NAMALWA (cell line): Measurements from ENCODE around the gene PDE9A.
"Not testable (repeated sequence)": the region's sequence is repeated elsewhere in the genome, so short reads cannot be mapped to it uniquely, and the experiment has no call there.

ENCODE experiments used
- DNase-seq: peaks from one replicate; pipeline ENCODE4 v3.0.0-alpha.2; 2015; ENCODE audit warnings: low spot score

The PDE9A gene

DNA sequence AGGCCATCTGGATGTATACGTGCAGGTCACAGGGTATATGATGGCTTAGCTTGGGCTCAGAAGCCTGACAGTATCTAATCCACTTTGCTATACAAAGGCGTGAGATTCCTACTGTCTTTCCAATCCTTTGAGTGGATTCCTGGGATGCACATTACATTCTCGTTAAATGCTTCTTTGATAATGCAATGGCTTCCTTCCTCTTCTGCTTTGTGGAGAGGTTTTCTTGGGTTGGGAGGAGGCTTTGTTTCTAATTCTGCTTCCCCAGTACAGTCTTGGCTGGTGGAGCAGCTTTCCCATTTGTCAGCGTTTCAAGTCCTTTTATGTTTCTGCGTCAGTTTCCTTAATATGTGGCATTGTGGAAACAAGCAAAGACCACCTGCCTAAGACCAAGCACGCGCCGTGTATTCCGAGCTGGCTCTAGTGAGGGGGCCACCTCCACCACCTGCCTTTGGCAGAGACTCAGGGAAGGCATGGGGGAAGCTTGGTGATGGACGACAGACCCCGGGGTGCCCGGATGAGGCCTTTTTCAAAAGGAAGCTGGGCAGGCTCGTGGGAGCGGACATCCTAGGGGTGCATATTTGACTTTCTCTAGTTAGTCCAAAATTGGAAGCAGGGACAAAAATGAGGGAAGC is 153.2 kb downstream of the PDE9A start:
- DNase-seq: no peak

DNA sequence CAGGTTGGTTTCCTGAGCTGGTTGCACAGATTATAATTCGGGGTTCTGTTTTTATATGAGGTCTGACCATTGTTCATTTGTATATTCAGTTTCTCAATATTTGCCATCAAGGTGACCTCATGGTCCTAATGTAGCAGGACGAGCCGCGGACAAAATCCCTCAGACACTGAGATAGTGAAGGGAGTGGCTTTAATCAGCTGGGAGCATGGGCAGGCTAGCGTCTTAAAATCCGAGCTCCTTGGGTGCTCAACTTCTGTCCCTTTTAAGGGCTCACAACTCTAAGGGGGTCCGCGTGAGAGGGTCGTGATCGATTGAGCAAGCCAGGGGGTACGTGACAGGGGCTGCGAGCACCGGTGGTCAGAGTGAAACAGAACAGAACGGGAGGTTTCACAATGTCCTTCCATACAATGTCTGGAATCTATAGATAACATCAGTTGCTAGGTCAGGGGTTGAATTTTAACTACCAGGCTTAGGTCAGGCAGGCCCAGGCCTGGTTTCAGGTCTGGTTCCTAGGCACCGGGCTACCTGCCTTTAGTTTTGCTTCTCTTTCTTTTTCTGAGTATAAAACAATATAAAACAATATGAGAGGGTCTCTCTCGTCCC is 154.0 kb downstream of the PDE9A start:
- not testable (repeated sequence) for DNase-seq

DNA sequence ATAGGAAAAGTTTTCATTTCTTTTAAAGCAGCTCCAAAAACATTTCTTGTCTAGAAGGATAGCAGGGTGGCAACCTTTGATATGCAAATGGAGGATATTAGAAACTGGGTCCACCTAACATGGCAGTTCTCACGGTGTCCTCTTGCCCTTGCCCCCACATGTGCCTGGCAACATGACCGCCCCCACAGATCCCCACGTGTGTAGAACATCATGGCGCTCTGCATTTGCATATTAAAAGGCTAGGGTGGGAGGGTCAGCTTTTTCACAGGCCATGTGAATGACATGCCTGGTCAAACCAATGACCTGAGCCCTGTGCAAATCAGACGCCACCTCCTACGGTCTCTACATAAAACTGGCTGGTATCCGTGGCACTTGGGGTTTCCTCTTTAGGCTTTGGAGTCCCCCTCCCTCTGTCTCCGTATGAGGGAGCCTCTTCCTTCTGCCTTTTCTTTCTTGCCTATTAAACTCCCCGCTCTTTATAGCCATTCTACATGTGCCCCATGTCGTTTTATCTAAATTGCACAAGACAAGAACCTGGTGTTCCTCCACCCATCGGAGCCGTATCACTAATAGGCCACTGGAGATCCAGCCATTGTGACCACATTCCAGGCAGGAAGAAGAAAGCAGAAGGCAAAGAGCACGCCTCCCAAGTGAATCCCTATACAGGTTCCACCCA is 154.7 kb downstream of the PDE9A start:
- DNase-seq: no peak

GRCh38 chr21:42809171-42809570 is 155.8 kb downstream of the PDE9A start:
- no peak for DNase-seq

DNA sequence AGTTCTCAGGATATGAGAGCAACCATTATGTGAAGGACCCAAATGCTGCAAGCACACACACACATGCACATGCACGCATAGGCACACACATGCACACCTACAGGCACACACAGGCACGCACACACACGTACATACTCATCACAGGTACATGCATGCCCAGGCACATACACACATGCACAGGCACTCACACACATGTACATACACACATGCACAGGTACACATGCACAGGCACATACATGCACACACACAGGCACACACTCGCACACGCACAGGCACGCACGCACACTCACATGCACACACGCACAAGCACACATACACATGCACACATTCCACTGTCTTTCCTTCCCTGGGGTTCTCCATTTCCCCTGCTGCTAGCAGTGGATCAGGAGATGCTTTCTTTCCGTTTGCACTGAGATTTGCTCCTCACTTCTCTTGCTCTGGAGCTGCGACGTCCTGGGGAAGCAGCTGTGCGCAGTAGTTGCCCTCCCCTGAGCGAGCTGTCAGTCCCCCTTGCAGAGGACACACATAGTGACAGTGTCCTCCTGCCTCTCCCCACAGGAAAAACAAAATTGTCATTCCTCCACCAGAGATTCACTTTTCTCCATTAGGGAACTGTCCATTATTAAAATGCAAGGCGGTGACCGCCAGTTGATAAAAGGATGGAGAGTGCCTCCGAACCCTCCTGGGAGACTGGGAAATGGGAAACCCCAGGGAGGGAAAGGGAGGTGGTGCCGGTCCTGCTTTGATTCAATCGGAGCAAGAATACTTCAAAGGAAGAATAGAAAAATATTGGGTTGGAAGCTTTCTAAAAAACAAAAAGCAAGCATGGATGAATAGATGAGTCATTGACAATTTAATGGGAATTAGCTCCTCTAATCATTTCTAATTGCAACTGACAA is 156.4 kb downstream of the PDE9A start:
- no peak for DNase-seq

DNA sequence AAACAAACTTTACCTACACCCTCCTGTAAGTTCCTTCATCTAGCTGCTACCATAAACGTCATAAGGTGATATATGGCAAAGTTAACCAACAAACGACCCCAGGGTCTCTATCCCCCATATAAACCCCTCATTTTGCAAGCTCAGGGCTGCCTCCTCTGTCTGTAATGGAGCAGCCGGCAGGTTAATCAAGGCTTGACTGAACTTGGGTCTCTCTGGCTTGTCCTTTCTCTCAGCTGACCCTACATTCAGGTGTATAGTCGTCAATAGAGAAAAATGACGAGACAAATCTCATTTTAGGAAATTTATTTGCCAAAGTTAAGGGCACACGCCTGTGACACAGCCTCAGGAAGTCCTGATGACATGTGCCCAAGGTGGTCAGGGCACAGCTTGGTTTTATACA is 158.5 kb downstream of the PDE9A start:
- no peak for DNase-seq

GRCh38 chr21:42812528-42813241 is 159.3 kb downstream of the PDE9A start:
- not testable (repeated sequence) for DNase-seq

DNA sequence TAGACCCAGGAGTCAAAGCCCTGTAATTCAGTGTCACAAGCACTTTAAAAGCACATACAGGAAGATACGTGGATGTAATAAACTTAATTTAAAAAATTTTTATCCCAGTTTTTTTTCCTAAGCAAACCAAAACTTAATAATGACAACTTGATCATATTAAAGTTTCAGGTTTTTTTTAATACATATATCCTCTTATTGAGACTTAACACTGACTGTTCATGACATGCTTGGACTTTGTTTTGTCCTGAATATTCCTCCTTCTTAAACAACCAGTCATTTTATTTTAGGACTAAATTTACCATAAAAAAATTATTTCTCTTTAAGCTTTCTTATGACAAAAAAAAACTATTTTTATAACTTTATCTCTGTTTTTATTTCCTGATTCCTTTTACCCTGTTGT is 161.8 kb downstream of the PDE9A start:
- no peak for DNase-seq

DNA sequence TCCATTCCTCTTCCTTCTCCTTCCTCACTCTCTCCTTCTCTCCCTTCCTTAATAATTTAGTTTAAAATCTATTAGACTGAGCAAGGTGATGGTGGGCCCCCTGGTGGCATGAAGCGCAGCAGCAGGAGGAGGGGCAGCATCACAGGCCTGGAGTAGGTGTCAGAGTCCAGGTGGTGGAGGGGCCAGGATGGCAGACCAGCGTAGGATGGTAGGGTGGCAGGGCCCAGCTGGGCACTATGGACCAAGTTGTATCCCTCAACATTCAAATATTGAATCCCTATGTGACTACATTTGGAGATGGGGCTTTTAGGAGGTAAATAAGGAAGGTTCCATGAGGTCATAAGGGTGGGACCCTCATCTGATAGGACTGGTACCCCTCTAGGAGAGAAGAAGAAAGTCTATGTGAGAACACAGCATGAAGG is 164.9 kb downstream of the PDE9A start:
- peak; percentile 67 for DNase-seq

- DNase-seq: no peak
Observed at GRCh38 chr21:42819861-42820615, 166.6 kb downstream of the PDE9A start.

DNA sequence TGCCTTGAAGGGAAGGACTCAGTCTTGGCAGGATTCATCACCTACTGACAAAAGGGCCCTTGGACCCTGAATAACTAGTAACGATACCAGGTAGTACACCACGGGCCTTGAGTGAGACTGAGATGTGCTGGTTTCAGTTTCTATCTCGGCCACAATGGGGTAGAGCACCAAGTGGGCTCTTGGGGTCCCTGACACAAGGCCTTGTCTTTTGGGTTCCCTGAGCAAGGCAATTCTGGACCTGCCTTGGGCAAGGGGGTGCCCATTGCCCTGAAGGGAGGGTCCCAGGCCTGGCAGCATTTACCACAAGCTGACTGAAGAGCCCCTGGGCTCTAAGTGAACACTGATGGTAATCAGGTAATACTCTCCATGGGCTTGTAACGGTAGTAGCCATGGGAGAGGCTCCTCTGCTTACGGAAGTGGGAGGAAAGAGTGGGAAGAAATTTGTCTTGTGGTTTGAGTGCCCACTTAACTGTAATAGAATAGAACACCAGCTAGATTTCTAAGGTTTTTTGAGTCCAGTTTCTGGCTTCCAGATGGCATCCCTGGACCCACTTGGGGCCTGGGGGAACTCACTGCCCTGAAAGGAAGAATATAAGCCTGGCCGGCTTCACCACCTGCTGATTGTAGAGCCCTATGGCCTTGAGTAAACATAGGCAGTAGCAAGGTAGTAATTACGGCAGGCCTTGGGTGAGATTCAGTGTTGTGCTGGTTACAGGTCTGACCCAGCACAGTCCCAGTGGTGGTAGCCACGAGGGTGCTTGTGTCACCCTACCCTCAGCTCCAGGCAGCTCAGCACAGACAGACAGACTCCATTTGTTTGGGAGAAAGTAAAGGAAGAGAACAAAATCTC is 167.4 kb downstream of the PDE9A start:
- DNase-seq: no peak
